GM21360 (cell line): ENCODE results near the gene CTNNAL1.
"Not testable (repeated sequence)": the region's sequence is repeated elsewhere in the genome, so short reads cannot be mapped to it uniquely, and the experiment has no call there.

Experiments used
- ATAC-seq: cut with Tn5 transposase; IDR thresholded peaks from one replicate; pipeline ENCODE4 v1.9.1; 2021; ENCODE audit warnings: mild to moderate bottlenecking, moderate library complexity; ENCODE audit not compliant: unreplicated experiment

Gene CTNNAL1

DNA sequence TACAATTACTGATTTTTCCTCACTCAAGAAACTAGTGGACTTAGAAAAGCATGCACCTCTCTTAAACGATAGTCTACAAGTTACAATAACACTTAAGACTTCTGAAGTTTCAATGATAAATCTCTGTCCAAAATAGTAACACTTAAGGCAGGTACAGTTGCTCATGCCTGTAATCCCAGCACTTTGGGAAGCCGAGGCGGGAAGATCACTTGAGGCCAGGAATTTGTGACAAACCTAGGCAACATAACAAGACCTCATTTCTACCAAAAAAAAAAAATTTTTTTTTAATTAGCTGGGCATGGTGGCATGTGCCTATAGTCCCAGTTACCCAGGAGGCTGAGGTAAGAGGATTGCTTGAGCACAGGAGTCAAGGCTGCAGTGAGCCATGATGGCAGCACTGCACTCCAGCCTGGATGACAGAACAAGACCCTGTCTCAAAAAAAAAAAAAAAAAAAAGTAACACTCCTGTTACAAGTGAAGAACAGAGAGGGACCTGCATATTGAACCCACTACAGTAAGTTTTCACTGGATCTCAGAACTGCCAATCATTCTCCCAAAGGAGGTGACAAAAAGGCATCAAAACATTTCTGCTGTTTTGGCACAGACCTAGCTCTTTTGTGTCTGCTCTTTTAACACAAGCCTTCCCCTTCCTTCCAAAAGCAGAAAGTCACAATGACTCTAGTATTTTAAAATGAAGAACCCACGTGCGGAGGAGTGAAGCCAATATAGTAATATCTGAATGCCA lies 75.6 kb downstream of the CTNNAL1 start:
- no peak for ATAC-seq

GRCh38 chr9:108934323-108934893 lies 78.9 kb downstream of the CTNNAL1 start, which contains the start of gene ABITRAM:
ABITRAM (plus strand) TSS chr9:108934400; CDS start chr9:108934487, 87 bp downstream.
- ATAC-seq: peak; percentile 76

DNA sequence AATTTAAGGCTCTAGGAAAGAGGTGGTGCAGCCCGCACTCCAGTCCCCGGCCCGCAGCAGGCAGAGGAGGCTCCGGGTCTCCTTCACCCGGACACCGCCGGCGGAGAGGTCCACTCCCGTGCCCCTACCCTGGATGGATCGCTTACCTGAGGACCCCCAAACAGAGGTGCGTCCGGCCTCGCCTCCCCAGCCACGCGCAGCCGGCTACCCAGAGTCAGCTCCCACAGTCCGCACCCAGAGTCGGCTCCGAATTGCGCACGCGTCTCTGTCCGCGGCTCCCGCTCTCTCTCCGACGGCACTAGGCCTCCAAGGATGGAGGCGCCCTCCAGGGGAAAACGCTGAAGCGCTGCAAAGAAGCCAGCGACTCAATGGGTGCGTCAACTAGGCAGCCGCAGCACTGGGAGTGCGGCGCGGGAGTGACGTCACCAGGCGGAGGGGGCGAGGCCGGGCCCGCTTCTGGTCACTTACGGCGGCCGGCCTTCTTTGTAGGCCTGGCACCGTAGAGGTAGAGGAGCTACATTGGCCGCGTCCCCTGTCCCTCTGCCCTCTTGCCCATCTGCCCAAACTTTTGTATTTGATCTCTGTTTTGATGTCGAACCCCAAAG lies 79.5 kb downstream of the CTNNAL1 start, which contains the start of gene ELP1:
TSS of gene ELP1 (minus strand) at position 407 of the 605 bp plus-strand sequence. CDS start 2,978 bp downstream, outside the sequence.
- peak; percentile 87 for ATAC-seq

DNA sequence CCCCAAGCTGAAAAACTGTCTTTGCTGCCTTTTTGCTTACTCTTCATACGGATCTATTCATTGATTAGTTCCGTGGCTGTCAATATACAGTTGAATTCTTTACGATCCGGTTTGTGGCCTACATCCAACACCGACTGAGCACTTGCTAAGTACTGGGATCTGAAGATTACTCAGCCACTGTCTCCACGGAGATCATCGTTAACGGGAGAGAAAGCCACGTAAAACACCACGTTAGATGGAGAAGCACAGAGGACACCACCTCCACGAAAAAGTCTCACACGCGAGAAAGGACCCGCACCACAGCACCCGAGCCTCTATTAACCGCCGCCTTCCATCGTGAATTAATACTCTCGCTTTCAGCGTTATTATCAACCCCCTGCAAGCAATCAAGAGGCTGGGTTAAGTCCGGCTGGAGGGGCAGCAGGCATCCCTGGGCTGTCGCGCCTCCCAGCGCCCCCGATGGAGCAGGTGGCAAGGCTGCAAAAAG lies 80.0 kb downstream of the CTNNAL1 start:
- no peak for ATAC-seq

GRCh38 chr9:108928386-108928785 lies 84.9 kb downstream of the CTNNAL1 start:
- ATAC-seq: no peak

- ATAC-seq: no peak
Observed at GRCh38 chr9:108924466-108924865, 88.8 kb downstream of the CTNNAL1 start.

DNA sequence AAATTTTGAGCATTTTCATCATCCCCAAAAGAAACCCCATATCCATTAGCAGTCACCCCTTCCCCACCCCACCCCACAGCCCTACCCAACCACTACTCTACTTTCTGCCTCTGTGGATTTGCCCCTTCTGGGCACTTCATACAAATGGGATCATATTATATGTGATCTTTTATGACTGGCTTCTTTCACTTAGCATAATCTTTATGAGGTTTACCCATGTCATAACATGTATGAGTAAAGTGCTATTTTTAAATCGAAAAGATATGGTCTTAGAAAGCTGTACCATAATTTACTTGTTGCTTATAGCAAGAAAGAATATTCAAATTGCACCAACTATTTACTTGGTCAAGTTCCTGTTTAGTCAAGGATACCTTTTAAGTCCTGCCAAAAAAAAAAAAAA lies 92.1 kb downstream of the CTNNAL1 start:
- ATAC-seq: no peak

DNA sequence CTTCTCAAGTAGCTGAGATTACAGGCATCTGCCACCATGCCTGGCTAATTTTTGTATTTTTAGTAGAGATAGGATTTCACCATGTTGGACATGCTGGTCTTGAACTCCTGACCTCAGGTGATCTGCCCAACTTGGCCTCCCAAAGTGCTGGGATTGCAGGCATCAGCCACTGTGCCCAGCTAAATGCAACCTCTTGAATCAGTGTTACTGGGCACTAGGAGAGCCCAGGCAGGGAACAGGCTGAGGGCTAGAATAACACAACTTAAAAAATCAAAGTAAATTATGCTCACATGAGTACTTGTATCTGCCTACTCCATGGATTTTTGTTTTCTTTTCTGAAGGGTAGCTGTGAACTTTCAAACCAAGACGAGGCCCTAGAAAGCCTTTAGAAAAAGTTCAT lies 92.9 kb downstream of the CTNNAL1 start:
- ATAC-seq: not testable (repeated sequence)

GRCh38 chr9:108919517-108919916 lies 93.8 kb downstream of the CTNNAL1 start:
- ATAC-seq: no peak

- ATAC-seq: no peak
Observed at GRCh38 chr9:108913391-108913790, 99.9 kb downstream of the CTNNAL1 start.

GRCh38 chr9:108911820-108912219 lies 101.5 kb downstream of the CTNNAL1 start:
- no peak for ATAC-seq

GRCh38 chr9:108910914-108911313 lies 102.4 kb downstream of the CTNNAL1 start:
- ATAC-seq: no peak

DNA sequence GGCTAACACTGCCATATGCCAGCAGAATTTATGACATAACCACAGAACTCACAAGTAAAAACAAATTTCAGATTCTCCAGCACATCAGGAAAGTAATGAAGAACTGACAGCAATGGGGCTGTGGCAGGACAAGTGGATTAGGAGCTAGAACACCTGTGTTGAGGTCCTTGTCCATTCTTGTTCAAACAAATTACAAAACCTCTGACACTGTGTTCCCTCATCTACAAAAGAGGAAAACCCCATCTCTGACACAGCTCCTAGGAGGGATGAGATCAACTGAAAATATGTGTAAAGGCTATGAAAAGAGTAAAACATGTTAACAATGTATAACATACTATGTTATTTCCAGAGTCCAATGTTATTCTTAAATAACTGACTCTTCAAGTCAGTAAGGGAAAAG lies 102.9 kb downstream of the CTNNAL1 start:
- no peak for ATAC-seq

DNA sequence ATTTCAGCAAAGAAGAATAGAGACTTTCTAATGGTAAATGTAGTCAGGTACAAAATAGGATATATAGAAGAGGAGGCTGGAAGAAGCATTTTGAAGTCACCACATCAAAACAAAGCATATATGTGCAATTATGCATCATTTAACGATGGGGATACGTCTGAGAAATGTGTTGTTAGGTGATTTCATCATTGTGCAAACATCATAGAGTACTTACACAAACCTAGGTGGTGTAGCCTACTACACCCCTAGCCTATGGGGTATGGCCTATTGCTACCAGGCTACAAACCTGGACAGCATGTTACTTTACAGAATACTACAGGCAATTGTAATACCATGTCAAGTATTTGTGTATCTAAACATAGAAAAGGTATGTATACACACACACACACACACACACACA lies 107.8 kb downstream of the CTNNAL1 start:
- no peak for ATAC-seq

GRCh38 chr9:108904161-108904560 lies 109.1 kb downstream of the CTNNAL1 start:
- ATAC-seq: no peak

DNA sequence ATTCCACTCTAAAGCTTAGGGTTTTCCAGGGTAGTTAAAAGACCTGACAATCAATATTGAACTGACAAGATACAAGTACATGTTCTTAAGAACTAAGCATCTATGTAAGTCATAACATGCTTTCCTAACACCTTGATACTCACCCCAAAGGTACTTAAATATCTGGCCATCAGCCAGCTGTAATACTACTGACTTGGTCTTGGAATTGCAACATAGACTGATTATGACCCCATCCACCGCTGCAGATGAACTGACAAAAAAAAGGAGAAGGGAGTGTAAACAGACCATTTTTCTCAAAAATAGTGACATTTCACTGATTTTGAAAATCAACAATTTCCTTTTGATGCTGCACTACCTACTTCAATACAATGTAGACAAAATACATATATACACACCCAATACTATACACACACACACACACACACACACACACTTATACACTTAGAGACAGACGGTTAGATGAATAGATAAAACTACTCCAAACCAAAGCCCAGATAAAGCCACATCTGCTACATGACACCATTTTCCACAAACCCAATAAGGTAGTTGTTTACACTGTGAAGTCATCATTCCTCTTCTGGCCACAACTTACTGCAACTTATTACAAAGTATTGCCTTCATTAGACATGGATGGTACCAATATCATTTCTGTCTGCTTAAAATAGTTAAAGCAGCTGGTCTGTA lies 109.7 kb downstream of the CTNNAL1 start:
- no peak for ATAC-seq

- ATAC-seq: no peak
Observed at GRCh38 chr9:108900176-108900575, 113.1 kb downstream of the CTNNAL1 start.

DNA sequence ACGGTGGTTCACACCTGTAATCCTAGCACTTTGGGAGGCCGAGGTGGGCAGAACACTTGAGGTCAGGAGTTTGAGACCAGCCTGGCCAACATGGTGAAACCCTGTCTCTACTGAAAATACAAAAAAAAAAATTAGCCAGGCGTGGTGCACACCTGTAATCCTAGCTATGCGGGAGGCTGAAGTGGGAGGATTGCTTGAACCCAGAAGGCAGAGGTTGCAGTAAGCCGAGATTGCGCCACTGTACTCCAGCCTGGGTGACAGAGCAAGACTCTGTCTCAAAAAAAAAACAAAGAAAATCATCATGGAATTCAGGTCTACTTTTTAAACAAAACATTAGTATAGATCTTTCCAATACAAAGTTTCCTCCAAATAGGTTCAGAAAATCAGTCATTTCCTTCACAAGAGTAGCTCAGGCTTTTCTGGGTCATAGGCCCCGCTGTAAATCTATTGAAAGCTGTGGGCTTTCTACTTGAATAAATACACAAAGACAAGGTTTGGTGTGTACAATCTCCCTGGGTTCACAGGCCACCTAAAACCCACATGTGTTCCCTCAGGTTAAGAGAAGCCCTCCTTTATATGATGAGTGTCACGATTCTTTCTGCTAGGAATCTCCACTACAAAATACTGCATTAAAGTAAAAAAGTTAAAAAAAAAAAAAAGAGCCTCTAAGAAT lies 114.1 kb downstream of the CTNNAL1 start:
- not testable (repeated sequence) for ATAC-seq

GRCh38 chr9:108897324-108898096 lies 115.8 kb downstream of the CTNNAL1 start:
- no peak for ATAC-seq
